HCT116 (cell line): ENCODE results near the gene NUP210. TPM values are rescaled to one million over a fixed set of nuclear protein-coding genes. Genes with fewer than 3 reads are reported as not detected.

Experiments
- ATAC-seq: fragments of 200-7000 bp; cut with Tn5 transposase; 2 replicates; pipeline ENCODE4 v1.9.1; 2020; ENCODE audit warnings: mild to moderate bottlenecking, moderate library complexity
- BruUV-seq: library from RNA; stranded (reverse); fragments of 400-500 nt; replicated peaks from 2 replicates; lab custom pipeline; 2021; lab: Mats Ljungman, UMichigan
- CTCF ChIA-PET: fragments of 300-600 bp; sonication (Branson Sonifier 250); formaldehyde crosslinking; loops from one replicate; lab custom pipeline; 2021; ENCODE audit warnings: antibody characterized with exemption; lab: Charles Lee
- POLR2A ChIA-PET: fragments of 300-600, 350-600 bp; sonication (Branson Sonifier 250); formaldehyde crosslinking; loops from one replicate; lab custom pipeline; 2021; ENCODE audit warnings: antibody characterized with exemption; lab: Charles Lee
- RAD21 ChIA-PET, 2 experiments: fragments of 300-600 bp; sonication (Branson Sonifier 250); formaldehyde crosslinking; loops; one replicate each; lab custom pipeline; 2023; ENCODE audit warnings: low total read pairs in 2 of 2; ENCODE audit not compliant: uncharacterized antibody in 2 of 2, unreplicated experiment in 2 of 2, low non-redundant PET in 1 of 2; lab: Charles Lee
- DNase-seq: peaks from one replicate; pipeline ENCODE4 v3.0.0-alpha.2; 2010; ENCODE audit warnings: low read depth, low spot score
- H2AFZ ChIP-seq: fragments of 200-600 bp; shearing (Covaris generic), sonication (generic); 2 replicates; pipeline ENCODE4 v1.6.1; 2017; ENCODE audit warnings: low read depth, mixed run types, mixed read lengths, antibody characterized with exemption, low read length; ENCODE audit not compliant: poor library complexity, severe bottlenecking
- H3K27ac ChIP-seq: 2 replicates; pipeline ENCODE4 v1.5.1; 2012; ENCODE audit warnings: low read depth, low read length
- H3K27me3 ChIP-seq: fragments of 200-600 bp; sonication (generic); 2 replicates; pipeline ENCODE4 v1.6.1; 2016; ENCODE audit warnings: mixed run types, low read length, mixed read lengths; ENCODE audit not compliant: insufficient read depth
- H3K36me3 ChIP-seq, 2 experiments: fragments of 200-500 bp in 1 of 2; fragments of 200-600 bp in 1 of 2; sonication (Bioruptor generic) in 1 of 2; sonication (generic) in 1 of 2; 2 replicates each; pipeline versions ENCODE4 v1.5.1 to v1.6.1; 2014 to 2016; ENCODE audit warnings: low read length in 2 of 2, inconsistent platforms in 1 of 2, mixed read lengths in 1 of 2, mixed run types in 1 of 2; ENCODE audit not compliant: insufficient read depth in 2 of 2, control insufficient read depth in 1 of 2
- H3K4me1 ChIP-seq, 2 experiments: fragments of 200-600 bp in 1 of 2; sonication (generic) in 1 of 2; 2 replicates each; pipeline versions ENCODE4 v1.5.1 to v1.6.1; 2012 to 2017; ENCODE audit warnings: low read length in 2 of 2, inconsistent platforms in 1 of 2, mild to moderate bottlenecking in 1 of 2, mixed read lengths in 1 of 2, mixed run types in 1 of 2, moderate library complexity in 1 of 2; ENCODE audit not compliant: insufficient read depth in 2 of 2, control insufficient read depth in 1 of 2
- H3K4me2 ChIP-seq: fragments of 200-600 bp; sonication (generic); 2 replicates; pipeline ENCODE4 v1.6.1; 2017; ENCODE audit warnings: mixed run types, low read length, mixed read lengths
- H3K4me3 ChIP-seq, 2 experiments: fragments of 200-600 bp in 1 of 2; sonication (generic) in 1 of 2; replicated peaks in 1 of 2; 2 replicates each; pipeline ENCODE4 v1.5.1; 2011 to 2016; ENCODE audit warnings: low read length in 2 of 2, control low read depth in 1 of 2, low read depth in 1 of 2, mild to moderate bottlenecking in 1 of 2, mixed read lengths in 1 of 2, mixed run types in 1 of 2
- H3K79me2 ChIP-seq: fragments of 200-600 bp; sonication (generic); 2 replicates; pipeline ENCODE4 v1.6.1; 2017; ENCODE audit warnings: mild to moderate bottlenecking, mixed run types, low read length, moderate library complexity, mixed read lengths; ENCODE audit not compliant: insufficient read depth
- H3K9ac ChIP-seq: fragments of 200-600 bp; sonication (generic); 2 replicates; pipeline ENCODE4 v1.6.1; 2016; ENCODE audit warnings: low read length, mixed read lengths
- H3K9me2 ChIP-seq: fragments of 200-600 bp; sonication (generic), shearing (Covaris generic); 2 replicates; pipeline ENCODE4 v1.6.1; 2017; ENCODE audit warnings: mixed run types, mild to moderate bottlenecking, moderate library complexity; ENCODE audit not compliant: insufficient read depth
- H3K9me3 ChIP-seq, 2 experiments: fragments of 200-500 bp in 1 of 2; fragments of 200-600 bp in 1 of 2; sonication (Bioruptor generic) in 1 of 2; sonication (generic) in 1 of 2; 2 replicates each; pipeline ENCODE4 v1.6.1; 2014 to 2017; ENCODE audit warnings: low read length in 2 of 2, mixed read lengths in 2 of 2, inconsistent platforms in 1 of 2, low read depth in 1 of 2, mild to moderate bottlenecking in 1 of 2, mixed run types in 1 of 2, moderate library complexity in 1 of 2; ENCODE audit not compliant: control insufficient read depth in 1 of 2, insufficient read depth in 1 of 2
- H4K20me1 ChIP-seq: fragments of 200-600 bp; sonication (generic), shearing (Covaris generic); 2 replicates; pipeline ENCODE4 v1.6.1; 2017; ENCODE audit warnings: mixed run types, mild to moderate bottlenecking, moderate library complexity; ENCODE audit not compliant: insufficient read depth
- EGR1 ChIP-seq: IDR thresholded peaks from 2 replicates; pipeline ENCODE4 v1.6.1; 2012; ENCODE audit warnings: low read depth
- ELF1 ChIP-seq: IDR thresholded peaks from 2 replicates; pipeline ENCODE4 v1.6.1; 2012; ENCODE audit warnings: low read depth, borderline replicate concordance
- EZH2 ChIP-seq: fragments of 200-600 bp; sonication (generic); IDR thresholded peaks from 2 replicates; pipeline ENCODE4 v1.6.1; 2017; ENCODE audit warnings: antibody characterized with exemption, mixed run types
- JUND ChIP-seq: IDR thresholded peaks from 2 replicates; pipeline ENCODE4 v1.6.1; 2012
- MAX ChIP-seq: IDR thresholded peaks from 2 replicates; pipeline ENCODE4 v1.6.1; 2012
- POLR2AphosphoS5 ChIP-seq: IDR thresholded peaks from 2 replicates; pipeline ENCODE4 v1.6.1; 2011; ENCODE audit warnings: mild to moderate bottlenecking, low read depth, low read length, moderate library complexity
- RAD21 ChIP-seq: IDR thresholded peaks from 2 replicates; pipeline ENCODE4 v1.6.1; 2012; ENCODE audit warnings: low read depth, mild to moderate bottlenecking
- SRF ChIP-seq: IDR thresholded peaks from 2 replicates; pipeline ENCODE4 v1.6.1; 2012; ENCODE audit warnings: low read depth
- YY1 ChIP-seq: IDR thresholded peaks from 2 replicates; pipeline ENCODE4 v1.6.1; 2011; ENCODE audit warnings: low read length, low read depth, moderate library complexity, mild to moderate bottlenecking; ENCODE audit not compliant: insufficient replicate concordance; ENCODE audit errors: extremely low read depth
- intact Hi-C: fragments of 100-400 bp; cut with micrococcal nuclease; formaldehyde crosslinking; loops from 2 replicates; pipeline ENCODE4 v1.10.0; 2022
- total RNA-seq: library from RNA; stranded (reverse); gene quantifications from one replicate; pipeline ENCODE4 v1.2.1, GENCODE V29; 2021; ENCODE audit not compliant: unreplicated experiment
- TF ChIP-seq, protein P1 (sequence below): IDR thresholded peaks from 2 replicates; pipeline ENCODE4 v1.6.1; 2012; ENCODE audit warnings: low read depth

The NUP210 gene
- total RNA-seq, 1 experiment from 2014 or later, result 74.9 TPM

DNA sequence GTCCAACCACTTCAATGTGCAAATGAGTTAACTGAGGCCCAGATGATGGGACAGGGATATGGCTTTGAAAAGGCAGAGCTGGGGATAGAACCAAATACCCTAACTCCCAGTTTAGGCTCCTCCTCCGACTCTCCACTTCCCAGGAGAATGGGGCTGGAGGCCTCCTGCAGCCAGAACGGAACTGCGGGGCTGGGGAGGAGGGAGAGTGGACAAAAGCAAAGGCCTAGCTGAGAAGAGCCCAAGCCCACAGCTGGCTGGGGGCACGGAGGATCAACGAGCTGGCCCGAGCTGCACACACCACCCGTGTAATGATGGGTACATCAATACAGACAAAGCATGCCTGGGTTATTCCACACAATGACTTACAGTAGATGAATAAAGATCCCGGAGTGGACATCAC is 74.8 kb downstream of the NUP210 start:
- Histone ChIP-seq H3K4me2 (no peak overlapping the region), H3K27me3 (no peaks in the 10 kb centered on the region), H3K4me3 (no peak overlapping the region), H3K27ac (no peak overlapping the region), H3K9me2 (no peaks in the 10 kb centered on the region), H2AFZ (no peak overlapping the region), H3K9ac (no peak overlapping the region), H3K79me2 (no peaks in the 10 kb centered on the region), H3K9me3 (no peaks in the 10 kb centered on the region), H4K20me1 (no peaks in the 10 kb centered on the region), H3K36me3 (peaks cover 15 to 17% of the 10 kb centered on the region in 2 experiments; a peak in 3 of 4 replicates)
- ChIA-PET CTCF (no interaction called here), POLR2A (no interaction called here), RAD21 (no interaction called here)
- DNase-seq (no peak), ATAC-seq (no peak)
- intact Hi-C loops, result no loop called here
- TF ChIP-seq EZH2 (no peak), MAX (no peak), SRF (no peak), YY1 (no peak), EGR1 (no peak), POLR2AphosphoS5 (no peak)
- TF ChIP-seq, all 23 proteins: peak for 0
- no TSS peak for BruUV-seq
- H3K4me1 ChIP-seq, result no peaks in the 10 kb centered on the region

GRCh38 chr3:13344663-13345062 is 75.5 kb downstream of the NUP210 start:
- H3K27me3 ChIP-seq, result no peaks in the 10 kb centered on the region
- H2AFZ ChIP-seq, result no peak overlapping the region
- no peaks in the 10 kb centered on the region for H4K20me1 ChIP-seq
- DNase-seq (no peak), ATAC-seq (no peak)
- intact Hi-C loops, result no loop called here
- H3K79me2 ChIP-seq, result no peaks in the 10 kb centered on the region
- RAD21 ChIA-PET, result no interaction called here
- H3K4me1 ChIP-seq, result no peaks in the 10 kb centered on the region
- no peak overlapping the region for H3K4me3 ChIP-seq
- no peaks in the 10 kb centered on the region for H3K9me2 ChIP-seq
- no peaks in the 10 kb centered on the region for H3K9me3 ChIP-seq
- H3K27ac ChIP-seq, result no peak overlapping the region
- no peak for TF ChIP-seq JUND
- TF ChIP-seq, protein P1, sequence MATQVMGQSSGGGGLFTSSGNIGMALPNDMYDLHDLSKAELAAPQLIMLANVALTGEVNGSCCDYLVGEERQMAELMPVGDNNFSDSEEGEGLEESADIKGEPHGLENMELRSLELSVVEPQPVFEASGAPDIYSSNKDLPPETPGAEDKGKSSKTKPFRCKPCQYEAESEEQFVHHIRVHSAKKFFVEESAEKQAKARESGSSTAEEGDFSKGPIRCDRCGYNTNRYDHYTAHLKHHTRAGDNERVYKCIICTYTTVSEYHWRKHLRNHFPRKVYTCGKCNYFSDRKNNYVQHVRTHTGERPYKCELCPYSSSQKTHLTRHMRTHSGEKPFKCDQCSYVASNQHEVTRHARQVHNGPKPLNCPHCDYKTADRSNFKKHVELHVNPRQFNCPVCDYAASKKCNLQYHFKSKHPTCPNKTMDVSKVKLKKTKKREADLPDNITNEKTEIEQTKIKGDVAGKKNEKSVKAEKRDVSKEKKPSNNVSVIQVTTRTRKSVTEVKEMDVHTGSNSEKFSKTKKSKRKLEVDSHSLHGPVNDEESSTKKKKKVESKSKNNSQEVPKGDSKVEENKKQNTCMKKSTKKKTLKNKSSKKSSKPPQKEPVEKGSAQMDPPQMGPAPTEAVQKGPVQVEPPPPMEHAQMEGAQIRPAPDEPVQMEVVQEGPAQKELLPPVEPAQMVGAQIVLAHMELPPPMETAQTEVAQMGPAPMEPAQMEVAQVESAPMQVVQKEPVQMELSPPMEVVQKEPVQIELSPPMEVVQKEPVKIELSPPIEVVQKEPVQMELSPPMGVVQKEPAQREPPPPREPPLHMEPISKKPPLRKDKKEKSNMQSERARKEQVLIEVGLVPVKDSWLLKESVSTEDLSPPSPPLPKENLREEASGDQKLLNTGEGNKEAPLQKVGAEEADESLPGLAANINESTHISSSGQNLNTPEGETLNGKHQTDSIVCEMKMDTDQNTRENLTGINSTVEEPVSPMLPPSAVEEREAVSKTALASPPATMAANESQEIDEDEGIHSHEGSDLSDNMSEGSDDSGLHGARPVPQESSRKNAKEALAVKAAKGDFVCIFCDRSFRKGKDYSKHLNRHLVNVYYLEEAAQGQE, result no peak
- TF ChIP-seq RAD21, result no peak
- TF ChIP-seq EGR1, result no peak
- TF ChIP-seq ELF1, result no peak
- TF ChIP-seq POLR2AphosphoS5, result no peak
- POLR2A ChIA-PET, result no interaction called here
- CTCF ChIA-PET, result no interaction called here
- H3K9ac ChIP-seq, result no peak overlapping the region
- peaks cover 8 to 11% of the 10 kb centered on the region in 2 experiments; a peak in 3 of 4 replicates for H3K36me3 ChIP-seq
- no TSS peak for BruUV-seq
- H3K4me2 ChIP-seq, result no peak overlapping the region
